Fibroblast of skin of left quadriceps (primary cell): ENCODE data around the gene CLCA1.

Source experiments
- DNase-seq, 2 experiments: peaks; one replicate each; pipeline ENCODE4 v3.0.0-alpha.2; 2013; ENCODE audit warnings: low read depth in 2 of 2

CLCA1 gene

GRCh38 chr1:86468501-86468977 lies at the start of gene CLCA1:
CLCA1 (plus strand) TSS chr1:86468927; CDS start chr1:86468972, 45 bp downstream.
- DNase-seq = no peak

DNA sequence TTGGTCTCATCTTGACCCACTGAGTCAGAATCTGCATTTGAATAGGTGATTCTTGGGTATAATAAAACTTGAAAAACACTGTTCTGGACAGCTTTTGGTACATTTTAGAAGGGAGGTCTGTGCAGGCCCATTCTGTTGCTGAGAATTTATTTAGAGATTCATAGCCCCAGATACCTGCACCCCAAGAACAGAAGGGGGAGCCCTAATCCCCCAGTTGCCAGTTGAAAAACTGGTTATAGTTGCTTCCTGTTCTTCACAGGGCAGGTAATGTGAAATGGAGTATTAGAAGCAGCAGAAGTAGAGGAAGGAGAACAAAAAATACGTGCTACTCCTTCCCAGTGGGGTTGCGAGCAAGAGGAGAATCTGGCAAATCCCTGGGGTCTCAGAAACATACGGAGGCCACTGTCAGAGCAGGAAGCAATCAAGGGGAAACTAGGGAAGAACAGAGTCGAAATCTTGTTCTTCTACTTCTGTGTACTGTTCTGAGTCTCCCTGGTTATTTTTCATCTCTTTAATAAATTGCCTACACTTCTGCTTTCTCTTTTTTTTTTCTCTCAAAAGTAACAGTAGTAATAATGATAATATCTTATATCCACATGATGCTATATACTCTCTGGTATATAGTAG lies 49.3 kb upstream of the CLCA1 start:
- no peak for DNase-seq

GRCh38 chr1:86421601-86422280 lies 47.0 kb upstream of the CLCA1 start:
- DNase-seq = no peak

- no peak for DNase-seq
Measured at GRCh38 chr1:86423473-86423872, 45.3 kb upstream of the CLCA1 start.

- DNase-seq = no peak
Measured at GRCh38 chr1:86423873-86424272, 44.9 kb upstream of the CLCA1 start, which contains the start of gene CLCA2. CLCA2 (plus strand) TSS chr1:86424171; CDS start chr1:86424248, 77 bp downstream.

DNA sequence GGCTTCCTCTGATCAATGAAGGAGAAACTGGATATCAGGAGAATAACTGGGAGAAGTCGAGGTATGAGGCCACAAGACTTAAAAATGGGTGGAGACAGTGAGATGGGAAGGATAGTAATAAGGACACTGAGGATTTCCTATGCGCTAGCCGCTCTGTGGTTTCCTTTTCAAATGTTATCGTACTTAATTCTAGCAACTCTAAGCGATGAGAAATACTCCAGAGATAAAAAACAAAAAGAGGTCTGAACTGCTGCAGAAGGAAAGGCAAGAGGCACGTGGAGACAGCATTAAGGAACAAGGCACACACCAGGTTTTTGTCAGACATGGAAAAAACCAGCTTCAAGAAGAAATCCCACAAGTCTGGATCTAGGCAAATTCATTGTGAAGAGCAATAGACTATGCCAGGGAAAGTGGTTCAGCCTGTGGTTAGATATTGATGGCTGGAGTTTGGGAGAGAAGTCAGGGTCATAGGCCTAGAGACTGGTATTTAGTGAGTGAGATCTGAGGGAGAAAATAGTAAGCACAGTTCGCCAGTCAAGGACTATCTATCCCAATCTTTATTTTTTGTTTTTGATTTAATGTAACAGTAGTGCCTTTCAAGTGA lies 39.5 kb upstream of the CLCA1 start:
- DNase-seq = no peak

DNA sequence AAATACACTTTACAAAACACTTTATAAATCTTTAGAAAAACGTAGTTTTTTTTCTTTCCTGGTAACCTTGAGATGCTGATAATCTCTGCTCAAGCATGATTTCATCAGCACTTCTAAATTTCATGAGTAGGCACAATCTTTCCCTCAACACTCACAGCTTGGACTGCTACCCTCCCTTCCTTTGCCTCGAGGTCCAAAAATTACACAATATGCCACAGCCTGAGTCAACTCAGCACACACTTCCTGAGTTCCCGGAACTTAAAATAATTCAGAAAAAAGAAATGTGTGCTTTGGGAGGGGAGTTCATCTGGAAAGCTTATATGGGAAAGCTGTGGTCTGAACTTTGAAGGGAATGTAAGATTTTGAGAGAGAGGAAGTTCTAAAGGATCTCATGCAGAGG lies 38.9 kb upstream of the CLCA1 start:
- peak; percentile 95 to 96 for DNase-seq

GRCh38 chr1:86430376-86430775 lies 38.4 kb upstream of the CLCA1 start:
- no peak for DNase-seq

GRCh38 chr1:86434059-86434458 lies 34.7 kb upstream of the CLCA1 start:
- DNase-seq = no peak

GRCh38 chr1:86435327-86435726 lies 33.4 kb upstream of the CLCA1 start:
- no peak for DNase-seq

DNA sequence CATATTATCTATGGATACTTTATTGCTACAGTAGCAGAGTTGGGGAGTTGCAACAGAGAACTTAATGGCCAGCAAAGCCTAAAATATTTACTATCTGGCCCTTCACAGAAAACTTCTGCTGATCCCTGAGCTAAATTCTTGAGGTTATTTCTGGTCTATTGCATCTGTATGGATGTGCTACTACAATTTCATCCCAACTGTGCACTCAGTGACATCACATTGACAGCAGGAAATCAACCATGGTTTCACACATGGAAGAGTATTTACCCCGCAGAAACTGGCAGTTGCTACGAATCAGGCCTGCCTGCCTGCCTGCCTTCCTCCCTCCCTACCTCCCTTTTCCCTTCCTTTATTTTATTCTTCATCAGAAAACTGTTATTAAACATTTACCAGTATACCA lies 32.7 kb upstream of the CLCA1 start:
- DNase-seq = no peak

GRCh38 chr1:86441581-86441980 lies 27.1 kb upstream of the CLCA1 start:
- DNase-seq = no peak

DNA sequence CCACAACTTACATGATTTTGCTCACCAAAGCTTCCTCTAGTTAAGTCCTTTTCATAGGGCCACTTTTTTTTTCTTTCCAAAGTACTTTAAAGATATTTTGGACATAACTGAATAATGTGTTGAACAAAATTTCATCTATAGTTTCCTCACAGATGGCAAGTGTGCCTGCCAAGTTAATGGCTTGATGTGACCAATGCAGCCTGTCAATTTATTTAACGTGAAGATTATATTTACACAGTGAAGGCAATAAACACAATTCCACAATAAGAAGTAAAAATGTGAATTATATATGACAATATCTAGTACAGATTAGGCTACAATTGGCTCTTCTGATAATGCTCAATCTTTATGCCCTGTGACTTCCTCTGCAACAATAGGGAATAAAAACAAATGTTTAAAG lies 26.7 kb upstream of the CLCA1 start:
- no peak for DNase-seq

DNA sequence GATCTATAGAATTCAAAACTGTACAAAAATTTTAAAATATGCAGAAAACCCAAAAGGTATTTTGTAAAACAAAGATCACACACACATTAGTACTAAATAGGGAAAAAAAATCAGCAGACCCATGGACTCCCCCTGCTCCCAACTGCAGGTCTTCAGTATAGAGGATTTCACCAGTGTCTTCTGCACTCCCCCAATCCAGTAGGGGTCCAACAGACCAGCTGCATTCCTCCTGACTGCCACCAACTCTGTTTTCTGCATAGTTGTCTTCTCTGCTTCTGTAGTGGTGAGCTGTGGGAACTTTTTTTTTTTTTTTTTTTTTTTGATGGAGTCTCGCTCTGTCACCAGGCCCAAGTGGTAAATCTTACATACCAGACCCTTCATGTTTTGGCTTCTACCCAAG lies 22.8 kb upstream of the CLCA1 start:
- DNase-seq = no peak

DNA sequence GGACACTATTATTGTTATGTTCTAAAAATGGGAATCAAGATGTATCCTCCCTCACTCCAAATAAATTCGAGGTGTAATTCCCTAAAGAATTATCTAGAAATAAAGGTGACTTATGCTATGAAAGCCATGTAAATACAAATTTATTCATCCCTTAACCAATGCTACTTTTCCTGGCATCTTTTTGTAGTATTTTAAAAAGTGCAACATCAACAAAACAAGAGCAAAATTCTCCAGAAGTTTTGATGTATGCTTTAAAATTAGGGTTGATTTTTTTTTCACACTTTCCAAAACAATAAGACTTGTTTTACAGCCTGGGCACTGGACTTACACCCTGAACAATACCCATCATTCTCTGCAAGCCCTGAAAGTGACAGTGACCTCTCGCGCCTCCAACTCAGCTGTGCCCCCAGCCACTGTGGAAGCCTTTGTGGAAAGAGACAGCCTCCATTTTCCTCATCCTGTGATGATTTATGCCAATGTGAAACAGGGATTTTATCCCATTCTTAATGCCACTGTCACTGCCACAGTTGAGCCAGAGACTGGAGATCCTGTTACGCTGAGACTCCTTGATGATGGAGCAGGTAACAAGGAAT lies 21.4 kb upstream of the CLCA1 start:
- DNase-seq = no peak

- no peak for DNase-seq
Measured at GRCh38 chr1:86448670-86449069, 20.1 kb upstream of the CLCA1 start.

- DNase-seq = no peak
Measured at GRCh38 chr1:86449103-86449502, 19.6 kb upstream of the CLCA1 start.

DNA sequence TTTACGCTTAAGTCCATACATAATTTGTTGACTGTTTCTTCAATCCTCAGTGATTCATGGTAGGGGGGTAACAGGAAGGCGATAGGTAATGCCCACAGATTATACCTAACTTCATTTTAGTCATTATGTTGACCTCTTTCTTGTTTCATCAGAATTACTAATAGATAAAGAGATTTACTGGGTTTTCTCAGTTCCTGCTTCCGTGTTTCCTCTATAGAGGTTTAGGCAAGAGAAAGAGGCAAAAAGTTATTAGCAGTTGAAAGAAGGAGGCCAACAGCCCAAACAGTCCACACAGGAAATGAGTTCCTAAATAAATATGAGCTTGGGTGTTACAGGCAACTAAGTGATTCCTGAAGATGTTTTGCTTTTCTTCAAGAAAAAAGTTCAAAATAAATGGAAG lies 17.9 kb upstream of the CLCA1 start:
- DNase-seq = no peak

- DNase-seq = no peak
Measured at GRCh38 chr1:86453664-86454063, 15.1 kb upstream of the CLCA1 start.

DNA sequence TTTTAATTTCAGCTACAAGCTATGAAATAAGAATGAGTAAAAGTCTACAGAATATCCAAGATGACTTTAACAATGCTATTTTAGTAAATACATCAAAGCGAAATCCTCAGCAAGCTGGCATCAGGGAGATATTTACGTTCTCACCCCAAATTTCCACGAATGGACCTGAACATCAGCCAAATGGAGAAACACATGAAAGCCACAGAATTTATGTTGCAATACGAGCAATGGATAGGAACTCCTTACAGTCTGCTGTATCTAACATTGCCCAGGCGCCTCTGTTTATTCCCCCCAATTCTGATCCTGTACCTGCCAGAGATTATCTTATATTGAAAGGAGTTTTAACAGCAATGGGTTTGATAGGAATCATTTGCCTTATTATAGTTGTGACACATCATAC lies 13.7 kb upstream of the CLCA1 start:
- DNase-seq = no peak

- no peak for DNase-seq
Measured at GRCh38 chr1:86460998-86461397, 7.7 kb upstream of the CLCA1 start.

- DNase-seq = no peak
Measured at GRCh38 chr1:86461482-86461881, 7.2 kb upstream of the CLCA1 start.

DNA sequence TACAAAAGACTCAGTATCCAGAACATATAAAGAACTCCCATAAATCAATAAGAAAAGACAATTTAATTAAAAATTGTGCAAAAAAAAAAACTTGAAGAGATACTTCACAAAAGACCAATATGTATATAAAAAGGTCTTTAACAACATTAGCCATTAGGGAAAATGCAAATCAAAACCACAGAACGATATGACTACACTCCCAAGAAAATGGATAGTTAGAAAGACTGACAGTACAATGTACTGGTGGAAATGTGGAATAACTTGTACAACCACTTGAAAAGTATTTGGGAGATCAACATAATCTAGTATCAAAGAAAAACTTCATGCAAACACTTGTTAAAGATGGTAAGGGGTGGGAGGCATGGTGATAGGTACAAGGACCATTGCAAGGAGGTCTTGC lies 3.9 kb upstream of the CLCA1 start:
- no peak for DNase-seq
